H1 (cell line): ENCODE results near the gene CUBN. TPM values are rescaled to one million over a fixed set of nuclear protein-coding genes. Genes with fewer than 3 reads are reported as not detected.

Source experiments
- CTCF ChIA-PET: fragments of 300-600 bp; sonication (Branson Sonifier 250); formaldehyde crosslinking; loops from one replicate; lab custom pipeline; 2021; ENCODE audit not compliant: partially characterized antibody; lab: Charles Lee
- POLR2A ChIA-PET: fragments of 300-600 bp; sonication (Branson Sonifier 250); formaldehyde crosslinking; loops from one replicate; lab custom pipeline; 2021; ENCODE audit warnings: inconsistent platforms; ENCODE audit not compliant: partially characterized antibody; lab: Charles Lee
- DNase-seq, 2 experiments: peaks; one replicate each; pipeline versions ENCODE4 v3.0.0 to v3.0.0-alpha.2; 2010 to 2022; ENCODE audit warnings: low spot score in 2 of 2, low read depth in 1 of 2, mixed read lengths in 1 of 2
- FAIRE-seq: peaks from 2 replicates; lab custom pipeline; 2011; peaks lifted over from hg19 to GRCh38; lab: Jason Lieb, UNC
- H2AFZ ChIP-seq: 2 replicates; pipeline ENCODE4 v1.8.1; 2012; ENCODE audit warnings: low read length, inconsistent platforms
- H2AK5ac ChIP-seq: 2 replicates; pipeline ENCODE4 v1.6.1; 2013; ENCODE audit warnings: low read depth, low read length
- H2BK120ac ChIP-seq: replicated peaks from 2 replicates; pipeline ENCODE3; 2013; ENCODE audit warnings: low read depth, low read length, inconsistent platforms
- H2BK12ac ChIP-seq: 2 replicates; pipeline ENCODE4 v1.6.1; 2013; ENCODE audit warnings: low read depth, low read length
- H2BK15ac ChIP-seq: 2 replicates; pipeline ENCODE4 v1.6.1; 2013; ENCODE audit warnings: low read length
- H2BK20ac ChIP-seq: 2 replicates; pipeline ENCODE4 v1.6.1; 2013; ENCODE audit warnings: low read length
- H2BK5ac ChIP-seq: 2 replicates; pipeline ENCODE4 v1.6.1; 2013; ENCODE audit warnings: low read depth, low read length
- H3K14ac ChIP-seq: 2 replicates; pipeline ENCODE4 v1.6.1; 2013; ENCODE audit warnings: inconsistent platforms; ENCODE audit not compliant: insufficient read length
- H3K18ac ChIP-seq: 2 replicates; pipeline ENCODE4 v1.6.1; 2013; ENCODE audit warnings: low read length; ENCODE audit errors: extremely low read depth
- H3K23ac ChIP-seq: 2 replicates; pipeline ENCODE4 v1.6.1; 2013; ENCODE audit warnings: inconsistent platforms; ENCODE audit not compliant: insufficient read length
- H3K23me2 ChIP-seq: 2 replicates; pipeline ENCODE4 v1.6.1; 2013; ENCODE audit warnings: low read depth, low read length
- H3K27ac ChIP-seq: 2 replicates; pipeline ENCODE4 v1.6.1; 2011; ENCODE audit warnings: low read depth, low read length, inconsistent platforms
- H3K27me3 ChIP-seq, 4 experiments: replicated peaks in 1 of 4; 1 replicate in 1 of 4; 2 replicates in 3 of 4; pipeline versions ENCODE4 v1.6.1 to v1.8.1; 2011 to 2013; ENCODE audit warnings: low read length in 3 of 4, mild to moderate bottlenecking in 3 of 4, inconsistent platforms in 2 of 4, mixed read lengths in 2 of 4, moderate library complexity in 1 of 4; ENCODE audit not compliant: control insufficient read depth in 3 of 4, insufficient read depth in 3 of 4; ENCODE audit errors: extremely low read depth in 1 of 4
- H3K36me3 ChIP-seq, 4 experiments: 2 replicates each; pipeline versions ENCODE4 v1.6.1 to v1.8.1; 2011 to 2013; ENCODE audit warnings: mild to moderate bottlenecking in 4 of 4, low read length in 3 of 4, moderate library complexity in 2 of 4, control low read depth in 1 of 4, inconsistent platforms in 1 of 4; ENCODE audit not compliant: insufficient read depth in 4 of 4, control insufficient read depth in 2 of 4
- H3K4ac ChIP-seq: replicated peaks from 2 replicates; pipeline ENCODE3; 2013; ENCODE audit warnings: low read length, low read depth, mixed read lengths, inconsistent platforms; ENCODE audit not compliant: insufficient read length
- H3K4me1 ChIP-seq, 4 experiments: replicated peaks in 1 of 4; 1 replicate in 1 of 4; 2 replicates in 3 of 4; pipeline versions ENCODE4 v1.6.1 to v1.8.1; 2011 to 2013; ENCODE audit warnings: low read length in 3 of 4, inconsistent platforms in 2 of 4, mixed read lengths in 1 of 4; ENCODE audit not compliant: insufficient read depth in 4 of 4, control insufficient read depth in 3 of 4
- H3K4me2 ChIP-seq, 2 experiments: 2 replicates each; pipeline versions ENCODE4 v1.6.1 to v1.8.1; 2011 to 2013; ENCODE audit warnings: low read depth in 2 of 2, low read length in 2 of 2, control low read depth in 1 of 2, inconsistent platforms in 1 of 2, mild to moderate bottlenecking in 1 of 2; ENCODE audit not compliant: insufficient read depth in 1 of 2
- H3K4me3 ChIP-seq, 4 experiments: fragments of 200-600, 300-600 bp in 1 of 4; sonication (generic), shearing (Covaris generic), sonication (Bioruptor Twin) in 1 of 4; 2 replicates each; pipeline versions ENCODE4 v1.5.1 to v1.8.1; 2011 to 2016; ENCODE audit warnings: low read length in 4 of 4, low read depth in 3 of 4, control low read depth in 2 of 4, inconsistent platforms in 2 of 4, mild to moderate bottlenecking in 2 of 4, mixed read lengths in 1 of 4, moderate library complexity in 1 of 4; ENCODE audit not compliant: insufficient read depth in 2 of 4; ENCODE audit errors: extremely low read depth in 1 of 4
- H3K56ac ChIP-seq: replicated peaks from 2 replicates; pipeline ENCODE3; 2013; ENCODE audit warnings: low read depth, mild to moderate bottlenecking, mixed read lengths, low read length, inconsistent platforms; ENCODE audit not compliant: insufficient read length
- H3K79me1 ChIP-seq: 2 replicates; pipeline ENCODE4 v1.6.1; 2013; ENCODE audit warnings: low read depth, low read length, control low read depth
- H3K79me2 ChIP-seq, 2 experiments: 2 replicates each; pipeline versions ENCODE4 v1.6.1 to v1.8.1; 2012 to 2013; ENCODE audit warnings: low read length in 2 of 2, mild to moderate bottlenecking in 2 of 2, inconsistent platforms in 1 of 2; ENCODE audit not compliant: insufficient read depth in 2 of 2, control insufficient read depth in 1 of 2
- H3K9ac ChIP-seq, 4 experiments: replicated peaks in 1 of 4; 1 replicate in 1 of 4; 2 replicates in 3 of 4; pipeline versions ENCODE4 v1.6.1 to v1.8.1; 2011 to 2013; ENCODE audit warnings: low read depth in 3 of 4, low read length in 3 of 4, control low read depth in 2 of 4, mild to moderate bottlenecking in 2 of 4, moderate library complexity in 2 of 4, inconsistent platforms in 1 of 4; ENCODE audit errors: extremely low read depth in 1 of 4
- H3K9me3 ChIP-seq, 2 experiments: 2 replicates each; pipeline versions ENCODE4 v1.6.1 to v1.8.1; 2012 to 2013; ENCODE audit warnings: mild to moderate bottlenecking in 2 of 2, moderate library complexity in 2 of 2, control low read depth in 1 of 2, inconsistent platforms in 1 of 2, low read depth in 1 of 2, low read length in 1 of 2, mixed read lengths in 1 of 2; ENCODE audit not compliant: insufficient read depth in 2 of 2
- H4K20me1 ChIP-seq, 2 experiments: replicated peaks in 1 of 2; 2 replicates each; pipeline versions ENCODE3 to v1.8.1; 2011 to 2013; ENCODE audit warnings: inconsistent platforms in 2 of 2, low read length in 2 of 2, mild to moderate bottlenecking in 1 of 2; ENCODE audit not compliant: insufficient read depth in 2 of 2, control insufficient read depth in 1 of 2
- H4K5ac ChIP-seq: 2 replicates; pipeline ENCODE4 v1.6.1; 2013; ENCODE audit warnings: low read length, low read depth, mixed read lengths, inconsistent platforms; ENCODE audit not compliant: insufficient read length
- H4K8ac ChIP-seq: 2 replicates; pipeline ENCODE4 v1.8.0; 2013; ENCODE audit warnings: mild to moderate bottlenecking, moderate library complexity, low read length, inconsistent platforms; ENCODE audit not compliant: insufficient read depth; ENCODE audit errors: extremely low read depth
- H4K91ac ChIP-seq: replicated peaks from 2 replicates; pipeline ENCODE3; 2013; ENCODE audit warnings: low read length, mixed read lengths, inconsistent platforms; ENCODE audit not compliant: insufficient read length
- CBX5 ChIP-seq: fragments of 300-800, 300-1000 bp; sonication (generic); IDR thresholded peaks from 2 replicates; pipeline ENCODE4 v1.7.1; 2016; ENCODE audit warnings: antibody characterized with exemption, low read length, low read depth
- CEBPB ChIP-seq: IDR thresholded peaks from 2 replicates; pipeline ENCODE4 v1.6.1; 2012; ENCODE audit warnings: low read depth, low read length
- CHD1 ChIP-seq: IDR thresholded peaks from 2 replicates; pipeline ENCODE4 v1.6.1; 2012; ENCODE audit warnings: low read depth, low read length, improper control_type of control experiment
- GABPA ChIP-seq: IDR thresholded peaks from 2 replicates; pipeline ENCODE4 v1.6.1; 2011; ENCODE audit warnings: mild to moderate bottlenecking, low read length, moderate library complexity, borderline replicate concordance; ENCODE audit not compliant: insufficient read depth
- PHF8 ChIP-seq: fragments of 200-600 bp; sonication (generic); conservative IDR thresholded peaks from 2 replicates; pipeline ENCODE4 v1.7.1; 2012; ENCODE audit warnings: low read depth, mild to moderate bottlenecking, inconsistent platforms, low read length, moderate library complexity
- RAD21 ChIP-seq, 2 experiments: IDR thresholded peaks in 1 of 2; conservative IDR thresholded peaks in 1 of 2; 2 replicates each; pipeline ENCODE4 v1.6.1; 2011; ENCODE audit warnings: low read depth in 2 of 2, low read length in 2 of 2, improper control_type of control experiment in 1 of 2, inconsistent platforms in 1 of 2, mild to moderate bottlenecking in 1 of 2, moderate library complexity in 1 of 2
- SP4 ChIP-seq: IDR thresholded peaks from 2 replicates; pipeline ENCODE4 v1.6.1; 2012; ENCODE audit warnings: low read length, inconsistent platforms
- TEAD4 ChIP-seq: IDR thresholded peaks from 2 replicates; pipeline ENCODE4 v1.6.1; 2012; ENCODE audit warnings: low read depth, low read length, inconsistent platforms, mixed read lengths
- ZNF274 ChIP-seq: IDR thresholded peaks from 2 replicates; pipeline ENCODE4 v1.7.0; 2012; ENCODE audit warnings: low read length, borderline replicate concordance; ENCODE audit errors: extremely low read depth
- WGBS, 2 experiments: shearing (Covaris generic) in 1 of 2; methylation state at CpG; one replicate each; pipeline versions ENCODE4 v1.1.6 to v1.1.7; 2013 to 2015; ENCODE audit warnings: low lambda C conversion rate in 2 of 2, mixed read lengths in 2 of 2, inconsistent platforms in 1 of 2, low coverage in 1 of 2, missing lambda C conversion rate in 1 of 2; ENCODE audit not compliant: insufficient replicate concordance in 2 of 2, insufficient coverage in 1 of 2, insufficient read length in 1 of 2; ENCODE audit errors: extremely low coverage in 1 of 2, missing lambda C conversion rate in 1 of 2; 5-methylcytosine and 5-hydroxymethylcytosine counted together
- polyA plus RNA-seq, 7 experiments: library from polyadenylated mRNA; depleted of rRNA in 3 of 7; stranded (reverse) in 5 of 7; unstranded in 2 of 7; fragments of >200 nt in 5 of 7; fragments of 200-250 nt in 2 of 7; gene quantifications; 1 replicate in 5 of 7; 2 replicates in 1 of 7; 4 replicates in 1 of 7; pipeline versions ENCODE4 v1.2.1 to v1.2.3, GENCODE V29; 2011 to 2013; ENCODE audit warnings: missing spikeins in 2 of 7, mixed read lengths in 2 of 7
- total RNA-seq: library from RNA; stranded (reverse); fragmentation: NEBNext Ultra II Directional; extraction: Animal tissue kit (Norgen Biotek cat#: 25700); gene quantifications from 2 replicates; pipeline ENCODE4 v1.2.1, GENCODE V29; 2021
- TF ChIP-seq, protein P1 (sequence below): IDR thresholded peaks from 2 replicates; pipeline ENCODE4 v1.6.1; 2012; ENCODE audit warnings: low read length, inconsistent platforms
- TF ChIP-seq, protein P2 (sequence below): IDR thresholded peaks from 2 replicates; pipeline ENCODE4 v1.6.1; 2011; ENCODE audit warnings: low read depth, mild to moderate bottlenecking, low read length; ENCODE audit not compliant: insufficient read depth

The CUBN gene
- total and polyA plus RNA-seq, 2 of the 8 experiments (the other 6 are each of a cell fraction or from before 2014, with no cell fraction given) = 0.04 to 0.08 TPM

DNA sequence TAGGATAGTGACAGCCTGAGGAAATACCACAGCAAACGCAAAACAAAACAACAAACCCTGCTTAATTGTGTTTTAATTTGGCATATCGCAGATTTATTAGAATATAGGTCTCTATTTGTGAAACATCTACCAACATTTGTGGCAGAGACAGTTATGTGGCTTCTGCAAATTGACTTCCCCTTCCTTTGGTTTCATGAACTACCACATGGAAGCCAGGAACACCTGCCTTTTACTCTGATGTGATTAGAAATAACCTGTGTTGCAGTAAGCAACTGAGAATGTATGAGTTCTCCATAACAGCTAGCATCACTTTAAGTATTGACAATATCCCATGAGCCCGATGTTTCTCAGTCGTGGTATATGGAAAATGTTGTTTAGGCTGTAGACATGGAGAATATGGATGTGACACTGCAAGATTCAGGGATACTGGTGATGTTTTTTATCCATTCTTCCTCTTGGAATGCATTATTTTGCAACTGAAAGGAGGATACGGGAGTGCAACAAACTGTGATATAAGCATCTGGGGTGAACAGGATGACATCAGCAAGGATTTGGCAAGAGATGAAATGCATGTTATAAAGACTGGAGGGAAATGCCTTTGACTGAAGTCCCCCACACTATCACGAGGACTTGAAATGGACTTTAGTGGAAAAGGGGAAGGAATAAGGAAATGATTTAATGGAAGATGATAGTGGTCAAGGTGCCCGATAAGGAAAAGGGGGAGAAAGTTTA is 95.9 kb downstream of the CUBN start:
- peaks cover 0 to 4% (median 0%) of the 10 kb centered on the region in 4 experiments; a peak in 2 of 7 replicates for H3K4me1 ChIP-seq
- H4K5ac ChIP-seq = no peak overlapping the region
- no peak for TF ChIP-seq PHF8
- TF ChIP-seq CEBPB = no peak
- TF ChIP-seq SP4 = no peak
- no peak for TF ChIP-seq GABPA
- no peak for TF ChIP-seq CBX5
- TF ChIP-seq, protein P1, sequence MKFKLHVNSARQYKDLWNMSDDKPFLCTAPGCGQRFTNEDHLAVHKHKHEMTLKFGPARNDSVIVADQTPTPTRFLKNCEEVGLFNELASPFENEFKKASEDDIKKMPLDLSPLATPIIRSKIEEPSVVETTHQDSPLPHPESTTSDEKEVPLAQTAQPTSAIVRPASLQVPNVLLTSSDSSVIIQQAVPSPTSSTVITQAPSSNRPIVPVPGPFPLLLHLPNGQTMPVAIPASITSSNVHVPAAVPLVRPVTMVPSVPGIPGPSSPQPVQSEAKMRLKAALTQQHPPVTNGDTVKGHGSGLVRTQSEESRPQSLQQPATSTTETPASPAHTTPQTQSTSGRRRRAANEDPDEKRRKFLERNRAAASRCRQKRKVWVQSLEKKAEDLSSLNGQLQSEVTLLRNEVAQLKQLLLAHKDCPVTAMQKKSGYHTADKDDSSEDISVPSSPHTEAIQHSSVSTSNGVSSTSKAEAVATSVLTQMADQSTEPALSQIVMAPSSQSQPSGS = no peak
- no peak for TF ChIP-seq TEAD4
- TF ChIP-seq ZNF274 = no peak
- no peak for TF ChIP-seq CHD1
- TF ChIP-seq RAD21 (IDR thresholded peaks at IDR 0.05 in 1 of 2, conservative IDR thresholded peaks at IDR 0.05 in 1 of 2; ENCODE audit: low read depth in 2 of 2, low read length in 2 of 2) = no peak
- TF ChIP-seq, protein P2, sequence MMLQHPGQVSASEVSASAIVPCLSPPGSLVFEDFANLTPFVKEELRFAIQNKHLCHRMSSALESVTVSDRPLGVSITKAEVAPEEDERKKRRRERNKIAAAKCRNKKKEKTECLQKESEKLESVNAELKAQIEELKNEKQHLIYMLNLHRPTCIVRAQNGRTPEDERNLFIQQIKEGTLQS = no peak
- H2AFZ ChIP-seq = no peak overlapping the region
- H3K27me3 ChIP-seq = no peaks in the 10 kb centered on the region
- ChIA-PET CTCF (no interaction called here), POLR2A (no interaction called here)
- no peak overlapping the region for H3K56ac ChIP-seq
- H2AK5ac ChIP-seq = no peak overlapping the region
- H3K79me2 ChIP-seq = no peaks in the 10 kb centered on the region
- no peak overlapping the region for H3K4me3 ChIP-seq
- no peak overlapping the region for H3K4ac ChIP-seq
- no peak overlapping the region for H3K14ac ChIP-seq
- H2BK5ac ChIP-seq = no peak overlapping the region
- no peak overlapping the region for H3K23ac ChIP-seq
- no peaks in the 10 kb centered on the region for H3K79me1 ChIP-seq
- H2BK15ac ChIP-seq = no peak overlapping the region
- DNase-seq = no peak
- H3K36me3 ChIP-seq = no peaks in the 10 kb centered on the region
- no peak overlapping the region for H3K9ac ChIP-seq
- H3K18ac ChIP-seq = no peak overlapping the region
- H3K9me3 ChIP-seq = no peaks in the 10 kb centered on the region
- H4K91ac ChIP-seq = no peak overlapping the region
- no peak for FAIRE-seq
- no peak overlapping the region for H2BK20ac ChIP-seq
- no peaks in the 10 kb centered on the region for H3K23me2 ChIP-seq
- WGBS, 2 experiments = 91 to 100% methylated on average over 1 to 7 of the region's 7 CpGs
- H2BK12ac ChIP-seq = no peak overlapping the region
- H4K8ac ChIP-seq = no peak overlapping the region
- H3K4me2 ChIP-seq = no peak overlapping the region
- no peak overlapping the region for H2BK120ac ChIP-seq
- H3K27ac ChIP-seq = no peak overlapping the region
- no peaks in the 10 kb centered on the region for H4K20me1 ChIP-seq
